Measurements from ENCODE around the gene JADE3. TPM values are rescaled to one million over a fixed set of nuclear protein-coding genes. Genes with fewer than 3 reads are reported as not detected.

Gene JADE3
- total and polyA plus RNA-seq, 2 experiments from 2014 or later, result 4.5 to 15.3 TPM

- TF ChIP-seq EZH2 (IDR thresholded peaks at IDR 0.05; ENCODE audit: low read depth, unreplicated experiment) (no peak), POLR2AphosphoS5 (IDR thresholded peaks at IDR 0.05; ENCODE audit: low read depth) (no peak), STAT1 (IDR thresholded peaks at IDR 0.05; ENCODE audit: unreplicated experiment) (no peak), ZNF331 (CRISPR knock-in tag; IDR thresholded peaks at IDR 0.05; ENCODE audit: low read depth) (no peak), CTCF (conservative IDR thresholded peaks at IDR 0.05; ENCODE audit: low read depth in 2 of 2) (no peak), REST (IDR thresholded peaks at IDR 0.05; ENCODE audit: unreplicated experiment) (no peak), ETS1 (IDR thresholded peaks at IDR 0.05) (no peak), ZNF462 (CRISPR knock-in tag; IDR thresholded peaks at IDR 0.05) (no peak), NANOG (IDR thresholded peaks at IDR 0.05; ENCODE audit: borderline replicate concordance) (no peak), ZNF114 (CRISPR knock-in tag; IDR thresholded peaks at IDR 0.05) (no peak), JUNB (IDR thresholded peaks at IDR 0.05; ENCODE audit: unreplicated experiment) (no peak)
- Mint-ChIP-seq H3K9me3 (no peaks in the 10 kb centered on the region), H3K27ac (no peak overlapping the region), H3K4me3 (no peak overlapping the region), H3K27me3 (ENCODE audit: insufficient read depth, low read depth, poor library complexity) (no peaks in the 10 kb centered on the region), H3K4me1 (no peaks in the 10 kb centered on the region), H3K36me3 (ENCODE audit: low read depth) (no peaks in the 10 kb centered on the region)
- no peaks in the 10 kb centered on the region for H3K79me2 ChIP-seq (replicated peaks; ENCODE audit: insufficient read depth)
- no peaks in the 10 kb centered on the region for H3K27me3 ChIP-seq (ENCODE audit: insufficient read depth)
- ATAC-seq, result no peak
- H3K9me2 ChIP-seq (ENCODE audit: insufficient read depth), result no peaks in the 10 kb centered on the region
- no peak overlapping the region for H3K27ac ChIP-seq (ENCODE audit: low read depth)
- H4K20me1 ChIP-seq (replicated peaks; ENCODE audit: insufficient read depth), result no peaks in the 10 kb centered on the region
- no peak for DNase-seq (ENCODE audit: low spot score)
- H3F3A ChIP-seq (replicated peaks; ENCODE audit: low read depth), result no peaks in the 10 kb centered on the region
- no peaks in the 10 kb centered on the region for H3K4me1 ChIP-seq (ENCODE audit: insufficient read depth)
- no peak overlapping the region for H3K4me2 ChIP-seq
- H3K36me3 ChIP-seq (ENCODE audit: insufficient read depth), result no peaks in the 10 kb centered on the region
- no peak overlapping the region for H2AFZ ChIP-seq
- no peak overlapping the region for H3K4me3 ChIP-seq
Measured at GRCh38 chrX:47080215-47080914, 168.1 kb downstream of the JADE3 start.

Data from GM23338 (cell line).